Bronchial epithelial cell (primary cell): ENCODE data around the gene SH3GL1. TPM values are rescaled to one million over a fixed set of nuclear protein-coding genes. Genes with fewer than 3 reads are reported as not detected.

Experiments used
- DNase-seq: peaks from one replicate; pipeline ENCODE4 v3.0.0-alpha.2; 2010; ENCODE audit warnings: low read depth
- FAIRE-seq: peaks from 2 replicates; lab custom pipeline; 2011; peaks lifted over from hg19 to GRCh38; lab: Jason Lieb, UNC
- H3K27me3 ChIP-seq: 2 replicates; pipeline ENCODE4 v1.5.1; 2011; ENCODE audit warnings: low read length; ENCODE audit not compliant: control insufficient read depth, insufficient read depth
- H3K36me3 ChIP-seq: 2 replicates; pipeline ENCODE4 v1.5.1; 2011; ENCODE audit warnings: low read length; ENCODE audit not compliant: control insufficient read depth, insufficient read depth
- H3K4me3 ChIP-seq: 2 replicates; pipeline ENCODE4 v1.5.1; 2011; ENCODE audit warnings: mild to moderate bottlenecking, low read depth, low read length, control low read depth
- CTCF ChIP-seq: IDR thresholded peaks from 2 replicates; pipeline ENCODE4 v1.5.1; 2011; ENCODE audit warnings: mild to moderate bottlenecking, moderate library complexity, low read length, control low read depth, inconsistent platforms; ENCODE audit not compliant: insufficient read depth, severe bottlenecking
- total RNA-seq: library from RNA; depleted of rRNA; stranded (reverse); fragments of >200 nt; gene quantifications from 2 replicates; pipeline ENCODE4 v1.2.1, GENCODE V29; 2014

Gene SH3GL1
- total RNA-seq, 1 donor from 2014 or later = 23.4 TPM

DNA sequence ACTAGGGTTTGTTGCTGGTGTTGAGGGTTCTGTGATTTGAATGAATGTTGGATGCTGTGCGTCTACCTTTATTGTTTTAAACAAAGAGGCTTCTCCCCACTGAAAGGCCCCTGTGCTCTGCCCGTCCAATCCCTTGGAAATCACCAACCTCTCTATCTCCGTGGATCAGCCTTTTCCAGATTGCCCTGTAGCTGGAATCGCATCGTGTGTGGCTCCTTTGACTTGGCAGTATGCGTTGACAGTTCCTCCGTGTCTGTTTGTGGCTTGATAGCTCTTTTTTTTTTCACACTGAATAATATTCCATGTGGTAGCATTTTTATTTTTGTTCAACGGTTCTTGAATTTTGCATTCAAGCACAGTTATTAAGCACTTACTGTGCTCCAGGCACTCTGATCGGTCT lies 34.0 kb upstream of the SH3GL1 start:
- no peak for FAIRE-seq
- DNase-seq = no peak
- peaks cover 18% of the 10 kb centered on the region for H3K36me3 ChIP-seq
- no peak for TF ChIP-seq CTCF
- no peak overlapping the region for H3K4me3 ChIP-seq
- no peaks in the 10 kb centered on the region for H3K27me3 ChIP-seq

DNA sequence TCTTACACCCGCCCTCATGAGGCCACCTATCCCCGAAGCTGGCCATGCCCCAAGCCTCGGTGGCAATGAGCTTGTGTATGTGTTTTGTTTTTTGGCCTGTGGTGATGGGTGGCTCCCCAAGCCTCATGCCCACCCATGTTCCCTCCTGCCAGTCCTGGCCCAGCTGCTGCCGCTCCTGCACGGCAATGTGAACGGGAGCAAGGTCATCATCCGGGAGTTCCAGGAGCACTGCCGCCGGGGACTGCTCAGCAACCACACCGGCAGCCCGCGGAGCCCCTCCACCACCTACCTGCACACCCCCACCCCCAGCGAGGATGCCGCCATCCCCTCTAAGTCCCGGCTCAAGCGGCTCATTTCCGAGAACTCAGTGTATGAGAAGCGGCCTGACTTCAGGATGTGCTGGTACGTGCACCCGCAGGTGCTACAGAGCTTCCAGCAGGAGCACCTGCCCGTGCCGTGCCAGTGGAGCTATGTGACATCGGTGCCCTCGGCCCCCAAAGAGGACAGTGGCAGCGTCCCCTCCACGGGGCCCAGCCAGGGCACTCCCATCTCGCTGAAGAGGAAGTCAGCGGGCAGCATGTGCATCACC lies 32.7 kb upstream of the SH3GL1 start:
- TF ChIP-seq CTCF = no peak
- FAIRE-seq = no peak
- Histone ChIP-seq H3K4me3 (no peak overlapping the region), H3K36me3 (peaks cover 19% of the 10 kb centered on the region), H3K27me3 (no peaks in the 10 kb centered on the region)
- no peak for DNase-seq

GRCh38 chr19:4431808-4432674 lies 31.7 kb upstream of the SH3GL1 start:
- peaks cover 19% of the 10 kb centered on the region for H3K36me3 ChIP-seq
- no peaks in the 10 kb centered on the region for H3K27me3 ChIP-seq
- H3K4me3 ChIP-seq = no peak overlapping the region
- no peak for TF ChIP-seq CTCF
- DNase-seq (no peak), FAIRE-seq (no peak)

DNA sequence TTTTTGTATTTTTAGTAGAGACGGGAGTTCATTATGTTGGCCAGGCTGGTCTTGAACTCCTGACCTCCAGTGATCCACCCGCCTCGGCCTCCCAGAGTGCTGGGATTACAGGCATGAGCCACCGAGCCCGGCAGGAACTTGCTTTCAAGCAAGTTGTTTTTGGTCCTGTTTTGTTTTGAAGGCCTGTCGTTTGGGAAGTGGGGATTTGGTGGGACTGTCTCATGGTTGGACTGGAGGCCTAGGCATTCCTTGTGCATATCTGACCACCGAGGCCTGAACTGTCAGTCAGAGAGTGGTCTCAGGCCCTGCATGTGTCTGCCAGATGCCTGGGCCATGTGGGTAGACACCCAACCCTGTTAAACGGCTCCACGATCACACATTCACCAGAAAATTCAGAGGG lies 30.9 kb upstream of the SH3GL1 start:
- no peaks in the 10 kb centered on the region for H3K27me3 ChIP-seq
- TF ChIP-seq CTCF = no peak
- H3K4me3 ChIP-seq = no peak overlapping the region
- H3K36me3 ChIP-seq = peaks cover 19% of the 10 kb centered on the region
- DNase-seq (no peak), FAIRE-seq (no peak)

GRCh38 chr19:4430760-4431159 lies 30.4 kb upstream of the SH3GL1 start:
- TF ChIP-seq CTCF = no peak
- peaks cover 16% of the 10 kb centered on the region for H3K36me3 ChIP-seq
- FAIRE-seq (peak; percentile 93), DNase-seq (no peak)
- no peaks in the 10 kb centered on the region for H3K27me3 ChIP-seq
- no peak overlapping the region for H3K4me3 ChIP-seq
